GM19023 (cell line): Measurements from ENCODE around the gene SRPX.

Experiments
- ATAC-seq: cut with Tn5 transposase; IDR thresholded peaks from one replicate; pipeline ENCODE4 v1.9.1; 2021; ENCODE audit warnings: mild to moderate bottlenecking, moderate library complexity; ENCODE audit not compliant: unreplicated experiment

Gene SRPX

DNA sequence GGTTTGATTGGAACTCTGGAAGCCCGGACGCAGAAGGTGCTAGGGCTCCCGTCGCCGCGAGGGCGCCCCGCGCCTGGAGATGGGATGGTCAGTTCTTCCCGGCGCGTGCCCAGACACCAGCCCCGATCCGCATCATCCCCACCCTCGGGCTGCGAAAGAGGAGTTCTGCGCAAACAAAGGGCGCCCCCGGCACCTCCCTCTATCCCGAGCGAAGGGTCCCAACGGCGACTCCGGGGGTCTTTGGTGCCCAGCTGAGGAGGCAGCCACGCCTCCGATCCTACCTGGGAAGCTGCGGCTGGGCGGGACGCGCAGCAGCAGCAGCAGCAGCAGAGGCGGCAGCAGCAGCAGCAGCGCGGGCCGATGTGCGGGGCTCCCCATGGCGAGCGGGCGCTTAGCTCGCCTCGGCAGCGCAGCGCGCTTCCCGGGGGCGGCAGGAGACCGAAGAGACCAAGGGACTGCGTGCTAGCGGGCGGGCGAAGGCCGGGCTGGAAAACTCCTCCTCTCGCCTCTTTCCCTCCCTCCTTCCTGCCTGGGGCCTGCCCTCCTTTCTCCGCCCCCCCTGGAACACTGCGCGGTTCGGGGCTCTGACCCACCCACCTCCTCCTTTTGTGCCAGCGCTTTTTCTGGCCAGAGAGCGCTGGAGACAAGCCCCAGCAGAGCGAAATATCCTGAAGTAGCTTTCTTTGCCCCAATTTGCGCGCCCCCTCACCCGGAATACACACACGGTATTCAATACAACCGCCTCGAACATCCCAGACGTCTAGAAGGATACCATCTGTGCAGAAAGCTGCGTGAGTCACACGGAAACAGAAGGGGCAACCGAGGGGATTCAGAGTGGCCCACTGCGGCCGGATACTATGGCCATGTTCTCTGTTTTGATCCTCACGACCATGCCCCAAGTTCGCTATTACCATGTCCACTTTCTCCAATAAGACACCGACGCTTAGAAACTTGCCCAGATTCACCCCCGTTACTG lies at the start of gene SRPX:
Gene SRPX, minus strand, starts transcription at position 457 of the 976 bp plus-strand sequence. Its CDS starts 79 bp downstream, at position 378.
- no peak for ATAC-seq

DNA sequence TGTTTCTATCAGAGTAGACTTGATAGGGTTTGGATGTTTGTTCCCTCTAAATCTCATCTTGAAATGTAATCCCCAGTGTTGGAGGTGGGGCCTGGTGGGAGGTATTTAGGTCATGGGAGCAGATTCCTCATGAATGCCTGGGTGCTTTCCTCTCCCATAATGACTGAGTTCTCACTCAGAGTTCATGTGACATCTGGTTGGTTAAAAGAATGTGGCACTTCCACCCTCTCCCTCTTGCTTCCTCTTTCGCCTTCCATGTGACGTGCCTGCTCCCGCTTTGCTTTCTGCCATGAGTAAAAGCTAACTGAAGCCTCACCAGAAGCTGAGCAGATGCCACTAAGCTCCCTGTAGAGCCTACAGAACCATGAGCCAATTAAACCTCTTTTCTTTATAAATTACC lies 47.3 kb upstream of the SRPX start:
- no peak for ATAC-seq

GRCh38 chrX:38262715-38263620 lies 42.3 kb upstream of the SRPX start:
- no peak for ATAC-seq

DNA sequence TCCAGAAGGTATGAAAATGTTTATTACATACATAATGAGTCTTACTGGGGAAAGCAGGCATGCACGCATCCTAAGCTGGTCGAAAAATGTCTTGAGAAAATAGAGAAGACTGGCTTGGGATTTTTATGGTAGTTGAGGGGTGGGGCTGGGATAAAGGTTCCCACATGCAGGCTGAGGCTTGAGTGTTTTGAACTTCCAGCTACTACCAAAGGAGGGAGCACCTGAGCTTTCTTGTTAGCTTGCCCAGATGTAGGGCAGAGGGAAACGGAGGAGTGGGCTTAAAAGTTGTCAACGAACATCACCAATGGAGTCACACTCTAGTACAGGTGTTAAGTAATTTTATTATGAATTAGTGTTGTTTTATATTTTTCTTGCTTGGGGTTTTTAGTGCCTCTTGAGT lies 39.6 kb upstream of the SRPX start:
- peak; percentile 71 for ATAC-seq

GRCh38 chrX:38256019-38256418 lies 35.3 kb upstream of the SRPX start:
- ATAC-seq, result no peak

GRCh38 chrX:38249965-38250364 lies 29.3 kb upstream of the SRPX start:
- ATAC-seq, result no peak

DNA sequence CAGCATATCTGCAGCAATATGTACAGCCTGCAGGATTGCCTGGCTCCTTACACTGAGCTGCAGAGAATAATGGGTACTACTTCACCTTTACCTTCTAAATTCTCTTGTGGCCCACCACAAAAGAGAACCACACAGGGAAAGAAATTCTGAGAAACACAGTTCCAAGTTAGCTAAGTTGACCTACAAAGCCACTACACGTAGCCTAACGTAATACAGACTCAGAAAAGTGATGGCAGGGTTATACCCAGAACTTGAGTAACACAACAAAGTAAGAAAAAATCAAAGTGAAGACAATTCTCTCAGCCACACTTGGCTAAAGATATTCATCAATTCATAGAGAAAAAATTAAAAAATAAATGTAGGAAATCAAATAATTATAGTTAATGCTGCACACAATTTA lies 26.4 kb upstream of the SRPX start:
- ATAC-seq, result no peak

DNA sequence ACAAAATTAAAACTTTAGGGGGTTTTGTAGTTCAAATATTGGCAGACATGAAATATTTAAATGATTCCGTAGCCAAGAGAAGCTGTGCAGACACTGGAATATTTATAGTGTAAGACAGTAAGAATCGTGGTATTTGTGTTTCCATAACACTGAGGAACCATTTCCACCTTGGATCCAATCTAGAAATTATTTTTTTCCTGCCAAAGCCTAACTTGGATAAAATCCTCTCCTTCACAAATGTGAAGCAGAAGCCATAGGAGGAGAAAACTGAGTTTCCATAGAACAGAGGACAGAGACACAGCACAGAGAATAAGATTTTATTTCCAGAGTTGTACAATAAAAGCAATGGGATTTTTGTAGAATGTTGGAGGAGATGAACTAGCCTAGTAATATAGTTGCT lies 19.9 kb upstream of the SRPX start:
- ATAC-seq, result no peak

- no peak for ATAC-seq
Observed at GRCh38 chrX:38236901-38237615, 16.4 kb upstream of the SRPX start.

- ATAC-seq, result no peak
Observed at GRCh38 chrX:38233891-38234667, 13.4 kb upstream of the SRPX start.

GRCh38 chrX:38232079-38232686 lies 11.5 kb upstream of the SRPX start:
- no peak for ATAC-seq

DNA sequence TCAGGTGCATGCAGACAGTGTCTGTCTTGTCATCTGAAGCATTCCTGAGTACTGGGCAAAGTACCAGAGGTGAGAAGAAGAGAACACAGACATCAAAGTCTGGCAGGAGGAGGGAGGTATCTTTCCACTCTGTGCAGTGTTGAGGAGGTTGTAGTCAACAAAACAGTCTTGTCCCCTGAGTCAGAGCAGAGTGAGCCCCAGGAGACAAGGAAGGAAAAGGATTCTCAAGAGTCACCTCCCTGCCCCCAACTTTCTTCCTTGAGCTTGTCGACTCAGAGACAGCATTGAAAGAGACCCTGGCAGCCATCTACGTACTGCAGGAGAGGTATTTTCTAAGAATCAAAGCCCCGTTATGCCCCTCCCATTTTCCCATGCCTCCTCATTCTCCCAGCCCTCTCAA lies 4.4 kb upstream of the SRPX start:
- no peak for ATAC-seq

DNA sequence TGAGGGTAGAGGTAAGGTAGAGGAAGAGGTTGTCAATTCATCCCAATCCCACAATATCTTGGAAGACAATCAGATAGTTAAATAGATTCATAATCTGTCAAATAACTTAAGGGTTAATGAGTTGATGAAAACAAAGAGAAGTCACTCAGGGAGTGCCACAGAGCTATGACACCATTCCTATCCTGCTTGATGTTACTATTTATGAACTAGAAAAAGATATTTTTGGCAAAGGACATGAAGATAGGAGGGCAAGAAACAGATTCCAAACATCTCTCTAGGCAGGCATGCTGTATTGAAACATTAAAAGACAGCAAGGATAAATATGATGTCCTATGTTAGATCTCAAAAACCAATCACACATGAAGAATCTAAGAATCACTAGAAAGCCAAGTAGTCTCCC lies 3.5 kb upstream of the SRPX start:
- no peak for ATAC-seq

GRCh38 chrX:38221391-38221929 lies 789 bp upstream of the SRPX start:
- ATAC-seq, result no peak

DNA sequence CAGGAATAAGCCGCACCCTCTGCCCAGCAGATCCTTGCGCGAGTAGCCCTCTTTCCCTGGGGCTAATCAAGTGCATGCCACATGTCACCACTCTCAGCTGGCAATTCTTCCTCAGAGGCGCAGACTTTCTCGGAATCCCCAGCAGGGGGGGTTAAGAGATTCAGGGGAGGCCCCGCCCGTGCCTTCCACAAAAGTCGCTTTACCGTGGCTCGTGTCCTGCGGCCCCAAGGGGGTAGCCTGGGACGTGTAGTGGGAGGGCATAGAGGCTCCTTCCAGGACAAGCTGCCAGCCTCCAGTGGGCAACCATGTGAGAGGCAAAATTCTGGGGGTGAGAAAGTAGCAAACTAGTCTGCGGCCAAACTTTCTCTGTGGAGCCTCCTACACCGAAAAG lies 652 bp downstream of the SRPX start:
- no peak for ATAC-seq

DNA sequence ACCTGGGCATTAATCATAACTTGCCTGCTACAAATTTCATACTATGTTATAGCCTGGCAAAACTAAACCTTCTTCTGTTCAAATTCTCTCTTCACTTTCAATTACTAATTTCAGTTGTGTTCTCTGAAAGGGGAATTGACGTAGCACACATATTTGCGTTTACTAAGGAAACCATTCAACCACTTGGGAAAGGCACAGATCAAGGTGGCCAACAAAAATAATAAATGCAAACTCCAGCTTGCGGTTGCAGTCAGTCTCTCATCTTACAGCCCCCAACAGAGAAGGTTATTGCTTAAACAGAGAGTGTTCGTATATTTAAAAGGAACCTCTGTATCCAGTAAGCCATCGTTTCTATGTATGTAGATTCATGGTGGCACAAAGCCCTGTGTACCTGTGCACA lies 4.0 kb downstream of the SRPX start:
- no peak for ATAC-seq

- ATAC-seq, result no peak
Observed at GRCh38 chrX:38214551-38215531, 5.8 kb downstream of the SRPX start.

- ATAC-seq, result no peak
Observed at GRCh38 chrX:38214044-38214443, 6.6 kb downstream of the SRPX start.
